ENCODE measurements around the gene CAMK1D.

DNA sequence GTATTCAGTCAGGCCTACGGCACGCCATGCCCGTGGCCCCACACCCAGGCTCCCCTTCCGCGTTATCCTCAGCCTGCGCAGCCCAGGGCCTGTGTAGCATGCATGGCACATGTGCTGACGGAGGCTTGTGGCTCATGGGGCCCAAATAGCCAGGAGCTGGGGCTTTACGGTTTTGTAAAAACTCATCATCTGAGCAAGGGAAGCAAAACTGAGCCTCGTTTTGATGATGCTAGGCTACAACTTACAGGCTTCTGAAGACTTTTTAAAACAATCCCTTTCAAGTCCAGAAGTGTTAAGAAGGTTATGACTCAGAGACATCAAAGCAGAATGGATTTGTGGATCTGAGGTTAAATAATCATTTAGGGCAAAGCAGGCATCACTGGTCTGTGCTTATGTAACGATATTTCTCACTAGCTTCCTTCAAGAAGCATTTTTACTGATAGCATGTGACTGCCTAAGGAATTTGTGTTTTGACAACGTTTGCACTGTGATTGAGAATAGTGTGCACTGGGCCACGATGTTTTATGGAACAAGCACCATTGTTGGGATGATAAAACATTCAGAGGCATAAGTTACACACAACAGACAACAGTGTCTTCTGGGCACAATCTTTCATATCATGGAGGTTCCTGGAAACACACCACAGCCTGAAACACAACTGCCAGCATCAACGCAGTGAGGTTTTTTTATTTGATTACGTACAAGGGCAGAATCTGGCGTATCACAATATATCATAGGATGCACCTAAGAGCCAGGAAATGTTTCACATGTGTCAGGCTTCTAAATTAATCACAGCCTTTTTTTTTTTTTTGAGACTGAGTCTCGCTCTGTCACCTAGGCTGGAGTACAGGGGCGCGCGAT, 377.9 kb downstream of the CAMK1D start:
- TF ChIP-seq, protein P1, sequence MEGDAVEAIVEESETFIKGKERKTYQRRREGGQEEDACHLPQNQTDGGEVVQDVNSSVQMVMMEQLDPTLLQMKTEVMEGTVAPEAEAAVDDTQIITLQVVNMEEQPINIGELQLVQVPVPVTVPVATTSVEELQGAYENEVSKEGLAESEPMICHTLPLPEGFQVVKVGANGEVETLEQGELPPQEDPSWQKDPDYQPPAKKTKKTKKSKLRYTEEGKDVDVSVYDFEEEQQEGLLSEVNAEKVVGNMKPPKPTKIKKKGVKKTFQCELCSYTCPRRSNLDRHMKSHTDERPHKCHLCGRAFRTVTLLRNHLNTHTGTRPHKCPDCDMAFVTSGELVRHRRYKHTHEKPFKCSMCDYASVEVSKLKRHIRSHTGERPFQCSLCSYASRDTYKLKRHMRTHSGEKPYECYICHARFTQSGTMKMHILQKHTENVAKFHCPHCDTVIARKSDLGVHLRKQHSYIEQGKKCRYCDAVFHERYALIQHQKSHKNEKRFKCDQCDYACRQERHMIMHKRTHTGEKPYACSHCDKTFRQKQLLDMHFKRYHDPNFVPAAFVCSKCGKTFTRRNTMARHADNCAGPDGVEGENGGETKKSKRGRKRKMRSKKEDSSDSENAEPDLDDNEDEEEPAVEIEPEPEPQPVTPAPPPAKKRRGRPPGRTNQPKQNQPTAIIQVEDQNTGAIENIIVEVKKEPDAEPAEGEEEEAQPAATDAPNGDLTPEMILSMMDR (IDR thresholded peaks at IDR 0.05): no peak
- TF ChIP-seq POLR2A (IDR thresholded peaks at IDR 0.05): no peak

Data from testis (tissue), 2 donors.